Measurements from ENCODE around the gene MEOX1. TPM values are rescaled to one million over a fixed set of nuclear protein-coding genes. Genes with fewer than 3 reads are reported as not detected.

The MEOX1 gene
- total RNA-seq, 1 donor from 2014 or later: 25.3 TPM

DNA sequence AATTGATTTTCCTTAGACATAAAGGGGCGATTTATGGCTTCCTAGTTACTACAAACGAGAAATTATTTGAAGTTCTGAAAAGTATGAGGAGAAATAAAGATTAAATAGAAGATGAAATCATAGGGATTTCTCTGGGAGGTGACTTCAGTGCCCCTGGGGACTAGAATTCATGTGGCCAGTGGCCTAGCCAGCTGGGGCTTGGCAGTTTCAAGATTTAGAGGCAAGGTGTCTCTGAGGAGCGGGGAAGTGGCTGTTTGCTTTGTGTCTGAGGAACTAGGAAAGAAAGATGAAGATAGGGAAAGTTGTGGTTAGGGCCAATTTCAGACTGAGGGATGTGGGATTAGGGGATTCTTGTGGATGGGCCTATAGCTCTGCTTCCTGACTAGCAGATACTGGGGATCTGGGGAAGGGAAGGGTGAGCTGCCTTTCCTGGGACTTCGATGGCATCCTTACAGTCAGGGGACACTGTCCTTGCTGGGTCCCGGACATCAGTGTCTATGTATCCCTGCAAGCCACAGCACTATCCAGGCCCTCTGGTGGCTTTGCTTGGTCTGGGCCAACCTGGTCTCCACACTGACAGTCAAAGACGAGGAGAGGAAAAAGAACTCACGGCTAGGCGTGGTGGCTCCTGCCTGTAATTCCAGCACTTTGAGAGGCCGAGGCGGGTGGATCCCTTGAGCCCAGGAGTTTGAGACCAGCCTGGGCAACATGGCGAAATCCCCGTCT, 22.4 kb upstream of the MEOX1 start:
- no peak for DNase-seq (ENCODE audit: low spot score)

DNA sequence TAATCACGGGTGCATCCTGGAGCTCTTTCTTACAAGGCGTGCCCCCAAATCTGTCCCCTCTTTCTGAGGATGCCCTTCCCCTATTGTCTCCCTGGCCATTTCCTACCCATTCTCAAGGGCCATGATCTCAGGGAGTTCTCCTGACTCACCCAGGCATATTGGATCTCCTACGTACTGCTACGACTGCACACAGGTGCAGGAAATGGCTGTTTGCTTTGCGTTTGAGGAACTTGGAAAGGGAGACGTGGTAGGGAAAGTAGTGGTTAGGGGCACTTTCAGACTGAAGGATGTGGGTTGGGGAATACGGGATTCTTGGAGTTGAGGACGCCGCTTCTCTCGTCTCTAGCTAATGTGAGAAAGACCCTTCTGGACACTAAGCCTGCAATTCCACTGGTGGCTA, 18.7 kb upstream of the MEOX1 start:
- no peak for DNase-seq (ENCODE audit: low spot score)

DNA sequence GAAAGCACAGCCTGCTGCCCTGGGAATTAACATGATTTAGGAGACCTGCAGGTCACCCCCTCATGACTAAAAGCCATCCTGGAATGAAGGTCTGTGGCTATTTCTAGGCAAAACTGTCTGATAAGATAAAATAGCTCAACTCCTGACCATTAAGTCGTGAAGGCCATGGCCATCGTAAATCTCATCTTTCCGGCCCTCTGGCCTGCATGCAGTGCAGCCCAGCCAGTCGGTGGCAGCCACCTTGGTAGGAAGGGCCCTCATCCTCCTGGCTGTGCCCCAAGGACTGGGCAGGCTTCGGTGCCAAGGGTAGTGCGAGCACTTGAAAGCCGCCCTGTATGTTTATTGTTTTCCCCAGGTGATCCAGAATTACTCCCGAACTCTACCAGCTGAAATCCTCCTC, 18.2 kb upstream of the MEOX1 start:
- DNase-seq (ENCODE audit: low spot score): no peak

DNA sequence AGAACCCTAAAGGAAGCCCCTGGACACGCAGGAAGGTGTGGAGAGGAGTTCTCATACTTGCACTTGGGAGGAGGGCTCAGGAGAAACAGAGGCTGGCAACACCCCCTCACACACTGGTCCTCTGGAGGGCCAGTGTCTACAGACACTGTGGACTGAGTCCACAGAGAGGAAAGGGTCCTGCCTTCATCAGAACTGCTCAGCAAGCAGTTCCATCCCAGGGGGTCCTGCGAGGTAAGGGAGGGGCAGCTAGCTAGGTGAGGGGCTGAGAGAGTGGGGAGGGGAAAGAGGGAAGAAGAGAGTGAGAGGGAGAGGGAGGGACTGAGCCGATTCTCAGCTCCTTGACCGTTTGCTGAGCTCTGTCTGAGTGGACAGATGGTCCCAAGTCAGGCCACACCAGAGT, 17.7 kb upstream of the MEOX1 start:
- no peak for DNase-seq (ENCODE audit: low spot score)

DNA sequence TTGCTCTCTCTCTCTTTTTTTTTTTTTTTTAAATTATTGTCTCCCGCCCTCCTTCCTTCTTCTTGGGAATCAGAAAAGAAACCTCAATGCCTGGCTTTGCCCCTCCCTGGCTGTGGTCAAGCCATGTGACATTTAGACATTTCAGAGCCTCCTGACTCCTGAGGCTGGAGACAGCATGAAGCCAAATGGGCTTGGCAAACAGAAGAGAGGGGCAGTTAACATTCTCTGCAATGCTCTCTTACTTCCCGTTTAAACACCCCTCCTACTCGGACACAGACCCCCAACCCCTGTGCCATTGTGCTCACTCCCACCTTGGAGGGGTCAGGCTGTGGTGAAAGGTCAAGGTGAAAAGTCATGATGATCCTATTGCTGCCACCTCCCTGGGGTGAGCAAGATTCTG, 14.7 kb upstream of the MEOX1 start:
- DNase-seq (ENCODE audit: low spot score): no peak

DNA sequence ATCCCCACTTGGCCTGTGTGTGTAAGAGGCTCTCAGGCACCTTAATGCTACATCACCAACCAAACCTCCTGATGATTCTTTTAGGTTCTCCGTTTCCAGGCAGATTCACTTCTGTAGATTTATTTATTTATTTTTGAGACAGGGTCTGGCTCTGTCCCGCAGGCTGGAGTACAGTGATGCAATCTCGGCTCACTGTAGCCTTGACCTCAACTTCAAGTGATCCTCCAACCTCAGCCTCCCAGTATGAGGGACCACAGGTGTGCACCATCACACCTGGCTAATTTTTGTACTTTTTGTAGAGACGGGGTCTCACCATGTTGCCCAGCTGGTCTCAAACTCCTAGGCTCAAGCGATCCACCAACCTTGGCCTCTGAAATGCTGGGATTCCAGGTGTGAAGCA, 12.7 kb upstream of the MEOX1 start:
- no peak for DNase-seq (ENCODE audit: low spot score)

DNA sequence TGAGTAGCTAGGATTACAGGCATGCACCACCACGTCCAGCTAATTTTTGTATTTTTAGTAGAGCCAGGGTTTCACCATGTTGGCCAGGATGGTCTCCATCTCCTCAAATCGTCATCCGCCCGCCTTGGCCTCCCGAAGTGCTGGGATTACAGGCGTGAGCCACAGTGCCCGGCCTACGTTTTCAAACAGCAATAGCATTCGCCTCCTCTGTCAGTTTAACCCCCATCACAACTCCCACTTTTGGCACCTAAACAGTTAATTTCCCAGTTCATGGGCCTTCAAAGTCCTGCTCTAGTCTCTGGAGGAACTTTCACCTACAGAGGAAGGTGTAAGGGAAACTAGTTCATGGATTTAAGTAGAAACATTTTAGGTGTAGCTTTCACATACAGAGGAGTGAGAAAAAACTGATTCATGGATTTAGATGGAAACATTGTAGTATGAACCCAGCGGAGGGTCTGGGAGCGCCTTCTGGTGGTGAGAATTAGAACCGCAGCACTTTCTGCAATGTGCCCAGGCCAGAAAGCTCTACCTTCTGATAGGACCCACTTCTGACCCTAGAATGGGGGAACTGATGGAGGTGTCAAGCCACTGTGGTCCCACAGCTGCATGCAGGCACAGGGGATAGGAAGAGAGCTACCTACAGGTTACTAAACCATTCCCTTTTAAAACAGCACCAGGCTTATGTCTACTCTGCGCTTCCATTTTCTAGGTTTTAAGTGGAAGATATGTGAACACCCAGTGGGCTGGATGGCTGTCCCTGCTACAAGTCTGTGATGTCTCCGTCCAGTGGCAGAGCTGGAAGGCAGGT, 12.0 kb upstream of the MEOX1 start:
- no peak for DNase-seq (ENCODE audit: low spot score)

DNA sequence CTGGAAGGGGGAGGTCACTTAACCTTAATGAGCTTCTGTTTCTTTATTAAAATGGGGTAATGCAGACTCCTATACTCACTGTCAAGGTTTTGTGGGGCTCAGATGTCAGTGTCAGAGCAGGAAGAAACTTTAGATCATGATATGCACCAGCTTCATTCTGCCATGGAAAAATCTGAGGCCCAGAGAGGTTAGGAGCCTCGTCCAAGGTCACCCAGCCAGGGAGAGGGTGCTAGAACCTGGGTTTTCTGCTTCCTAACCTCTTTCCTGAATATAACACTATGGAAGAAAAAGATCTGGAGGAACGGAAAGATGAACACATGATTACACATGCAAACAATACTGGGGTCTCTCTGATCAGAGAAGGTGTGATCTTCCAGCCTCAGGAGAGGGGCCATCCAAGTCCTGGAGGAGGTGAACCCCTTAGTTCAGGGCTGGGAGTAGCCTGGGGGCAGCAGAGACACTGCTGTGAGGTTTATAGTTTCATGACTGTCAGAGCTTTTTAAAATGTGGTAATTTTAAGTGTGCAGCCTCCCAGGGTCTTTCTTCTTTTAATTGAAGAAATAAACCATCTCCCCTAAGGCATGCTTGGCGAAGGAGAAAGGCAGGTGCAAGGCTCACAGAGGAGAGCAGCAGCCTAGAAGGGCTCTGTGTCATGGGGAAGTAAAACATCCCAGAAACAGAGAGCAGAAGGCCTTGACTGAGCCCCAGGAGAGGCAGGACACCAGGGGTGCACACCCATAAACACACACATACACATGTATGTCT, 10.2 kb upstream of the MEOX1 start:
- DNase-seq (ENCODE audit: low spot score): no peak

DNA sequence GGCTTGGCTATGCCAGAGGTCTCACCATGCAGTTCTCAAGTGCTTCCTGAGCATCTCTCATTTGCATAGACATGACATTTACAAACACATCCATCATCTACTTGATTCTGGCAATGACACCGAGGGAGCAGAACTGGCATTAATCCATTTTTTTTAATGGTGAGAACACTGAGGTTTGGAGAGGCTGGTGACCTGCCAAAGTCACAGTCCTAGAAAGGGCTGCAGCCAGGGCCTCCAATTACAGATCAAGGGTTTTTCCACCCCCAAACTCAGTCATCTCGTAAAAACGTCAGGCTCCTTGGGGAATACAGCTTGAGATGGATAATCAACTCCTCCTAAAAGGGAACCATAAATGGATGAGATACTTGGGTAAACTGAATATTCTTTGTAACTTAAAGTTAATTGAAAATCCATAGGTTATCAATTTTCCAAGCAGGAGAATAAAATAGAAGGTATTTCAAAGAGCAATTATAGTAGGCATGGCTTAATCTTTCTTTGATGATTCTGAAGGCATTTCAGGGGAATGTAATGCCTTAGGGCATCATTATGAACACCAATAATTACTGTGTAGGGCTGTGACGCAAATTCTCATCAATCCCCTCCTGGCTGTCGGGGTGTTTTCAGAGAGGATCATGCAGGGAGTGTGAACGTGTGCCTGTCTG, 9.4 kb upstream of the MEOX1 start:
- no peak for DNase-seq (ENCODE audit: low spot score)

DNA sequence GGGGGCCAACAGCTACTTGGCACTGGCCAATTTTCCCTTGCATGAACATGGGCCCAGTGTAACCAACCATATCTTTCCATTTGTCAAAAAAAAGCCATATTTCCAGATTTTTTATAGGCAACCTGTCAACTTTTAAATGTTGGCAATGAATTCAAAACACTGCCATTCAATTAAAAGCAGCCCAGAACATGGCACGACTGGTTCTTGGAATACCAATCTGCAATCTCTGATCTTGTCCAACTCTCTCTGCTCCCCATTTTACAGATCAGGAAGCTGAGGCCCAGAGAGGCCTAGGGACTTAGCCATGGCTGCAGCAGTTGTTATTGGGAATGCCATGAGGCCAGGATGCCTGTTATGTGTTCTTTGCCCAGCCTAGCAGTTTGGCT, 8.9 kb upstream of the MEOX1 start:
- DNase-seq (ENCODE audit: low spot score): no peak

DNA sequence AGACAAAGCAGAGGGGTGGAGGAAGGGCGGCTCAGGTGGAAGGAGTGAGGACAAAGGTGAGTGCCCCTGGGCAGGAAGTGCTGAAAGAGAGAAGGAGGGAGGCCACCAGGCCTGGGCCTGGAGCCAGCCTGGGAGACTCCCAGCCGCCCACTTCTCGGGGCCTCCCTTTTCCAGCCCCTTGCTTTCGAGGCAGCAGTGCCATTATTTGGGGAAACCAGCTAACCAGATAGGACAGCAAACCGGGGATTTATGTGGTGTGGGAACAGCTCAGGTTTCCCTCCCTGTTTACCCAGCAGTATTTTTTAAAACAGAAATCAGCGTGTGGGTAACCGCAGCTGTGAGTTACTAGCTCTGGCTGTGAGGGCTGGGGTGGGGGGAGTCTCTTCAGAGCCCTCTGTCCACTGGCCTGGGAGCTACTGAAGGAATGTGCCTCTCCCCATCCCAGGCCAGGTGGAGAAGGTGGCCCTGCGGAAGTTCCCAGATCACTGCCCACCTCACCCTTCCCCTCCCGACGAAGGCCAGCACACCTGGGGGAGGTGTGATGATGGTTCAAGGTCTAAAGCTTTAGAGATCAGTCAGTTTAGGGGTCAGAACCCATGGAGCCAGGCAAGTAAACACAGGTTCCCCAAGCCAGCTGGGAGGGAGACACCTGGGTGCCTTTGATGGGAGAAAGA, 8.4 kb upstream of the MEOX1 start:
- no peak for DNase-seq (ENCODE audit: low spot score)

DNA sequence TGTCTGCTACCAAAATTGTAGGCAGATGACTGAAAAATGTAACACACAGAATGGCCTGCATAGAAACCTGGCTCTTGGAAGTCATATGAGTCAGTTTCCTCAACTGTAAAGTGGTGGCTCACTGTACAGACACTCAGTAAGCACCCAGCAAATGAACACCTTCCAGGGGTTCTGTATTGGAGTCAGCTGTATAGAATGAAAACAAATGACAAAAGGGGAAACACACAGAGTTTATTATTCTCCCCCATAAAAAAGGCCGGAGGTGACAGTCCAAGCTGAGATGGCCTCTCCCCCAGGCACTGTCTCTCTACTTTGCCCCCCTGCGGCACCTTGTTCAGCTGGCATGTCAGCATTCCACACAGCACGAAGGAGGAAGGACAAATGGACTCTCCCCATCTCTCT, 6.2 kb upstream of the MEOX1 start:
- DNase-seq (ENCODE audit: low spot score): no peak

DNA sequence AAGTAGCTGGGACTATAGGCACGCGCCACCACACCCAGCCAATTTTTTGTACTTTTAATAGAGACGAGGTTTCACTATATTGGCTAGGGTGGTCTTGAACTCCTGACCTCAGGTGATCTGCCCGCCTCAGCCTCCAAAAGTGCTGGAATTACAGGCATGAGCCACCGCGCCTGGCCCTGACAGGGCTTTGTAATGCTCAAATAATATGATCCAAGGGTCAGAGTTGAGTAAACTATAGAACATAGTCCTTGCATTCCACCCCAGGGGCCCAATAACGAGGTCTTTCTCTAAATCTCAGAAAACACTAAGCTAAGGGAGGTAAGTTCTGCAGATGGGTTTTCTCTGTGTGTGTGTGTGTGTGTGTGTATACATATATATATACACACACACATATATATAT, 5.8 kb upstream of the MEOX1 start:
- DNase-seq (ENCODE audit: low spot score): no peak

DNA sequence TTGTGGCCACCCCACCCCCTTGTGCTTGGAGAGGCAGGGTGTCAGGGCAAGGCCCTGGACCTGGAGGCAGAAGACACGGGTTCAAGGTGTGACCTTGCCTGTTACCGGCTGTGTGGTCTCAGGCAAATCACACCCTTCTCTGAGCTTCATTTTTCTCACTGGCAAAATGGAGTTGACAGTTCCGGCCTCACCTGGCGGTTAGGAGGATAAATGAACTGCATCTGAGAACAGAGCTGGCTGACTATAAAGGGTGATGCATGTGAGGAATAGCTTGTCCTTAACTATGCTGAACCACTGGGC, 4.2 kb upstream of the MEOX1 start:
- DNase-seq (ENCODE audit: low spot score): no peak

DNA sequence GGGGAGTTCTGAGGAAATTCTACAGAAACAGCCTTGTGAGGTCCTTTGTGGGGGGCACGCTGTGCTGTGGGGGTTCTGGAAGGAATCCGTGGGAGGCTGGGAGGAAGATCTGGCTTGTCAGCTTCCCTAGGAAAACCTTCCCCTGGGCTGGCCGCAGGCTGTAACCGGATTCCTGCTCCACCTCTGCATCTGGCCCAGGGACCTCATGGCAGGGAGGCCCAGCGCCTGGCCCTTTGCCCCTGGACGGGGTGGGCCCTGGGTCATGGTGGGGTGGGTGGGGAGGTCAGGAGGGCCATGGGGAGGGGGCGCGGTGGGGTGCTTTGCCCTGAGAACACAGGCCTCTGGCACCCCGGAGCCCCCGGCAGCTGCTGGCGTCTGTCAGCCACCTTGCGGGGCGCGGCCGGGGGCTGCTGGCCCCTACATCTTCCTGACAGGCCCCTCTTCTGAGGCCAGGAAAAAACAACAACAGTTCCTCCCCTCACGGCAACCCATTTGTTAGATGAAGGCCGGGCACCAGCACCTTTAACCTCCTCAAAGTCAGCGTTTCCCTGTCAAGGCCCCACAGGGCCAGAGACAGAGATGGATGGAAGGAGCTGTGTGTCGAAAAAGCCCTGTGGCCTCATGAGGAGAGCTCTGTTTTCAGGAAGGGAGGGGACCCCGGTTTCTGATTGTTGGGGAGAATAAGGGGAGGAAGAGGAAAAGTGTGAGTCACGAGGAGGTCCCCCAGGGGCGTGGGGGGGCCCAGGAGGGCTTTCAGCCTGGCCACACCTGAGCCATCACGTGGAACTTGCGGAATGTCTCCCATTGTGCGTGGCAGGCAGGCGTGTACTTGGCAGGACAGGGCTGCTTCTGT, 3.6 kb upstream of the MEOX1 start:
- DNase-seq (ENCODE audit: low spot score): no peak

DNA sequence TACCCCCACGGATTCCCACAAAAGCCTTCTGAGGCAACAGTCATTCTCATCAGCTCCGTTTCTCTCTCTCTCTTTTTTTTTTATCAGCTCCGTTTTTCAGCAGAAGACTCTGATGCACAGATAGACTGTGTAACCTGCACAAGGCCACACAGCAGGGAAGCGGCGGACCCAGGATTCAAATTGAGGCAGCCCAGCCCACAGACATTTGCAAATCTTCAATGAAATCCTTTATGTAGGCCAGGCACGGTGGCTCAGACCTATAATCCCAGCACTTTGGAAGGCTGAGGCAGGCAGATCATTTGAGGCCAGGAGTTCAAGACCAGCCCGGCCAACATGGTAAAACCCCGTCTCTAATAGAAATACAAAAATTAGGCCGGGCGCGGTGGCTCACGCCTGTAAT, 2.4 kb upstream of the MEOX1 start:
- DNase-seq (ENCODE audit: low spot score): no peak

DNA sequence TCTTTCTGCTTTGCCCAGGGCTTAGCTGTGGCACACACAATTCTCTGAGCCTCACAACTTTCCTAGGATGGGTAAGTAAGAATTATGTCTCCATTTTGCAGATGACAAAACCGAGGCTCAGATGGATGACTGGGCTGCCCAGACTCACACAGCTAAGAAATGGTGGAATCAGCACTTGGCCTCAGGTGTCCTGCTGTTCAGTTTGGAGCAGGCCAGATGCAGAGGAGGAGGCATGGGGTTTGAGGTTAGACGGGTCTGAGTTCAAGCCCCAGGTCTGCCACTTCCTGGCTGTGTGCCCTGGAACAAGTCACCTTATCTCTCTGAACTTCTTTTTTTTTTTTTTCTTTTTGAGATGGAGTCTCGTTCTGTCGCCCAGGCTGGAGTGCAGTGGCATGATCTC, 1.7 kb upstream of the MEOX1 start:
- no peak for DNase-seq (ENCODE audit: low spot score)

DNA sequence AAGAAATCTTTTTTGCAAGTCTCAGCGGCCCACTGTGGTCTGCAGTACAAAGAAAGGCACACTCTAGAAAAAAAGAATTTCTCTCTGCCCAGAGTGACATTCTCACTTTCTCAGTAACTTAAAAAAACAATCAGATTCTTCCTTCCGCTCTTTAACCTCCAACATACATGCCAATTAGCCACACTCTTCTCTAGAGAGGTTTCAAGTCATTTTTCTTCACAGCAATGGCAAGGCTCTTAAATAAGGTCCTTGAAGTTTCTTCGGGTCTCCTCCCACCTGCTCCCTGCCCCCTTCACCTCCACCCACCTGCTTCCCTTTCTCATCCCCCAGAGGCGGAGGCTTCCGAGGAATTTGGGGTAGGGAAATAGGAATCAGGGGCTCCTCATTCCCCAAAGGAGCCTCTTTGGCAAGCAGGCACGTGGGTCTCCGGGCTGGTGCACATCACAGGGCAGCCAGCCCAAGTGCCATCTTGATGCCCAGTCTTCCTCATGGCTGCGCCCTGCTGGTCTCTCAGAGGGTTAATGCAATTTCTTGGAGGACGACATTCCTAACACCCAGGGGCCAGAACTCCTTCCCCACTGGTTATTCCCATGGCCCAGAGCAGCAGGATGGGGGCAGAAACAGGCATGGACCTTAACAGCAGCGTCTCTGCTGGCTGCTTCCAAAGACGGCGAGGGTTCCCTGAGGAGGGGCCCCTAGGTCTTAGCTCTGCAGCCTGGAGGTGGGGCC, 855 bp upstream of the MEOX1 start:
- DNase-seq (ENCODE audit: low spot score): no peak

DNA sequence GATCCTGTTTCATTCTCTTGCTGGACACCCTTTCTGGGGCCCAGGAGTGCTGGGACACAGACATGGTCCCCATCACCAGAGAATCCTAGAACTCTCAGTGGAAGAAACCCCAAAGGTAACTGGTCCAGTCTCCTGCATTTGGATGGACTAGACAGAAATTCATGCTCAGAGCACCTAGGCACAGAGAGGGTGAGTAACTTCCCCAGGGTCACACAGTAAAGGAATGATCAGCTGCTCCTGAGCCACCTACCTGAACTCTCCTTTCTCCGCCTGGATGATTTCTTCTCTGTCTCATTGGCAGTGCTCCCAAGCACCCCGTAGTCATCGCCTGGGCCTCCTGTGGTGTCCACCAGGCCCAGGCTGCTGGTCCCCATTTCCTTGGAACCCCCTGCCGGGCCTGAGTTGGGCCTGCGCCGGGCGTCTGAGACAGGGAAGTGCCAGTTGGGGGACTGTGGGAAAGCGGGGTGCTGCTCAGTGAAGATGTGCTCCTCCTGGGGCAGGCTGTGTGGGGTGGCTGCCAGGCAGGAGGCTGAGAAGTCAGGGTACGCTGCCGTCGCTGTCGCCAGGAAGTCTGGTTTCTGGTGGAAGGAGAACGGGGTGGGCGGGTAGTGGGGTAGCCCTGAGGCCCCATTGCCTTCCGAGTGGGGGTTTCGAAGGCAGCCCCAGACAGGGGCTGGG, 767 bp downstream of the MEOX1 start:
- DNase-seq (ENCODE audit: low spot score): no peak
